ENCODE measurements around the gene DDX27. TPM values are rescaled to one million over a fixed set of nuclear protein-coding genes. Genes with fewer than 3 reads are reported as not detected.
A peak's percentile ranks its signal among the peaks of the same experiment; 100 is the strongest.
"Not testable (repeated sequence)": the region's sequence is repeated elsewhere in the genome, so short reads cannot be mapped to it uniquely, and the experiment has no call there.

DDX27 gene
- total RNA-seq, 1 donor from 2014 or later, result 54.0 TPM

DNA sequence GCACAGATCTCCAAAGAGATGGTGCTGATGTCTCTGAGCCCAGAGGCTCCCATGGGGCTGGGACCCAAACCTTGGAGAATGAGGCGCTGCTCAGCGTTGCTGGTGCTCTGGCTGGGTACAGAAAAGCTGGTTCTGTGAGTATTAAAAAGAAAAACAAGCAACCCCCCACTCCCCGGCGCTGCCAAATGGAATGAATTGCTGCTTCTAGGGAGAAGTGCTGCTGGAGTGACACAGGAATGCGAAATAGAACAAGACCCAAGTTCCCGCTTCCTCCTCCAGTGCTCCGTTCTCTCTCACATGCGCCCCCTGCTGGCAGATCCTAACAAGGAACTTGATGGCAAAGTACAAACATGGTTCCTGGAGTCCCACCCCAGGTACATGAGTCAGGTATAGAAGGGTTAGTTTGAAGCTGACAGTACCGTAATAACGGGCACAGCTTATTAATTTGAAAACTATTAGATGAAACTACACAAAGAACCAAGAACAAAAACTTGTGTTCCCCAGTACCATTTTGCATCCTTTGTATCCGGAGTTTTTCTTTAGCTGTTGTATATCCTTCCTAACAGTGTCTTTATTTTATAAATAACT lies 2.1 kb upstream of the DDX27 start:
- intact Hi-C loops (cut with micrococcal nuclease), result loop anchor here (1.0 to 5.0 kb wide), 2 partner anchors 84 to 170 kb away; partner anchors contain the start of gene CSE1L

DNA sequence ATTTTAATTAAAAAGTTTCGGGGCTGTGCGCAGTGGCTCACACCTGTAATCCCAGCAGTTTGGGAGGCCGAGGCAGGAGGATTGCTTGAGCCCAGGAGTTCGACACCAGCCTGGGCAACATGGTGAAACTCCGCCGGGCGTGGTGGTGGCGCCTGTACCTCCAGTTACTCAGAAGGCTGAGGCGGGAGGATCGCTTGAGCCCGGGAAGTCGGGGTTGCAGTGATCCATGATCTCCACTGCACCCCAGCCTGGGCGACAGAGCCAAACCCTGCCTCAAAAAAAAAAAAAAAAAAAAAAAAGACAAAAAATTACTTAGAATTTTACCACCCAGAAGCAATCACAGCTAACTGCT lies 501 bp upstream of the DDX27 start:
- intact Hi-C loops (cut with micrococcal nuclease), result loop anchor here (1.0 to 5.0 kb wide), 3 partner anchors 30 to 171 kb away; partner anchors contain the start of genes CSE1L and STAU1
- H3K27ac Mint-ChIP-seq, result peak overlapping the region; percentile 98
- peaks cover 25% of the 10 kb centered on the region for H3K36me3 Mint-ChIP-seq (ENCODE audit: low read depth)
- not testable (repeated sequence) for DNase-seq (ENCODE audit: low spot score); H3K27me3 Mint-ChIP-seq (ENCODE audit: low read depth); H3K9me3 Mint-ChIP-seq
- H3K4me3 Mint-ChIP-seq (ENCODE audit: low read depth), result peak overlapping the region; percentile 99
- H3K4me1 Mint-ChIP-seq (ENCODE audit: low read depth), result peaks cover 17% of the 10 kb centered on the region

More for the DNA sequence above, 2.1 kb upstream of the DDX27 start:
- DNase-seq (ENCODE audit: low spot score), result peak; percentile 82
- peak overlapping the region; percentile 42 for H3K27ac Mint-ChIP-seq
- no peaks in the 10 kb centered on the region for H3K27me3 Mint-ChIP-seq (ENCODE audit: low read depth)
- peaks cover 17% of the 10 kb centered on the region for H3K4me1 Mint-ChIP-seq (ENCODE audit: low read depth)
- peak overlapping the region; percentile 51 for H3K4me3 Mint-ChIP-seq (ENCODE audit: low read depth)
- H3K36me3 Mint-ChIP-seq (ENCODE audit: low read depth), result peaks cover 14% of the 10 kb centered on the region
- no peaks in the 10 kb centered on the region for H3K9me3 Mint-ChIP-seq

DNA sequence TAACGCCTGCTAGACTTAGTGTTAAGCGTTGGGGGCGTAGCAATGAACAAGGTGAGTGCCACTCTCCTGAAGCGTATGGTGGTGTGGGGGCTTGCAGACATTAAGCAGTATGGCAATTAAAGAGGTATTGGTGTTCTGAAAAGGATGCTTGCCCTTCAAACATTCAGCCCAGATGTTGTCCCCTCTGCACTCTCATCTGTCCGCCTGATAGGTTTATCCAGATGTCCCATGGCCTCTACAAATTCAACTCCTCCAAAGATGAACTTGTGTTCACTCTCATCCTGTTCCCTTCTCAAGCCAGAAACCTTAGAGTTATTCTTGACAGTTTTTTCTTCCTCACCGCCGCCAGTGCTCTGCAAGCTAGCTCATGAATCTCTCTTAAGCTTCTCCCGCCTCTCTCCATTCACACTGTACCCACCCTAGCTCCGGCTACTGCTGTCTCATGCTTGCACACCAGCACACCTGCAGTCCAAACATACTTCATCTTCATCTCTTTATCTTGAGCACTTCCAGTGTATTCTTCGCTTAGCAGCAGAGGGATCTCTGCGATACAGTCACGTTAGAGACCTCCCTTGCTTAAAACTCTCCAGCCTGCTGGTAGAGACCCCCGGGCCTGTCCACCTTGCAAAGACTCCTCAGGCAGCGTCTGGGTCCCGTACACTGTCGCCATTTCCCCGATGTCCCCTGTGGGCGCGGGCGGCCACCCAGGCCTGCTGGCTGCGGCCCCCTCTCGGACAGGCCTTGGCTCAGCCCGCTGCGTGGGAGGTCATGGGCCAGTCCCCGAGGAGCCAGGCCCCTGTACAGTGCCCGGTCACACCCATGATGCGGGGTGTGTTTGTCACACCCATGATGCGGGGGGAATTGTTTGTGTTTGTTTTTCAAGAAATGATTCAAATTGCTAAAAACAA lies 962 bp downstream of the DDX27 start:
- peaks cover 17% of the 10 kb centered on the region for H3K4me1 Mint-ChIP-seq (ENCODE audit: low read depth)
- H3K27ac Mint-ChIP-seq, result peak overlapping the region; percentile 98
- peaks cover 37% of the 10 kb centered on the region for H3K36me3 Mint-ChIP-seq (ENCODE audit: low read depth)
- no peaks in the 10 kb centered on the region for H3K27me3 Mint-ChIP-seq (ENCODE audit: low read depth)
- no peak for DNase-seq (ENCODE audit: low spot score)
- H3K4me3 Mint-ChIP-seq (ENCODE audit: low read depth), result peak overlapping the region; percentile 99
- intact Hi-C loops (cut with micrococcal nuclease), result loop anchor here (1.0 to 5.0 kb wide), 3 partner anchors 32 to 173 kb away; partner anchors contain the start of genes CSE1L and STAU1
- H3K9me3 Mint-ChIP-seq, result no peaks in the 10 kb centered on the region

DNA sequence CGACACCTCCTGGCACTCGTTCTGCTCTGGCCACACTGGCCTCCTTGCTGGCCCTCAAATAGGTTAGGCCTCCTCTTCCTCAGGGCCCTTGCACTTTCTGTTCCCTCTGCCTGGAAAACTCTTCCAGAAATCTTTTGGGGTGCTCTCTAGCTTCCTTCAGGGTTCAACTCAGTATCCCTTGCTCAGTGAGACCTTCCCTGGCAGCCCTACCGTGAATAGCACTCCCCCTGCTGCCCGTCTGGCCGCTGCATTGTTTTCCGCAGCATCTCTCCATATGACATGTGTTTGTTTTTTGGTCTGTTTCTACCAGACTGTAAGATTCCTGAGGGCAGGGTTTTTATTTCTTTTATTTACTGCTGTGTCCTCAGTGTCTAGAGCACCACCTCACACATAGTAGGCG lies 6.7 kb downstream of the DDX27 start:
- Mint-ChIP-seq H3K4me3 (ENCODE audit: low read depth) (no peak overlapping the region), H3K27me3 (ENCODE audit: low read depth) (no peaks in the 10 kb centered on the region), H3K36me3 (ENCODE audit: low read depth) (peaks cover 80% of the 10 kb centered on the region), H3K9me3 (no peaks in the 10 kb centered on the region), H3K27ac (no peak overlapping the region), H3K4me1 (ENCODE audit: low read depth) (no peaks in the 10 kb centered on the region)
- no peak for DNase-seq (ENCODE audit: low spot score)
- intact Hi-C loops (cut with micrococcal nuclease), result no loop called here

DNA sequence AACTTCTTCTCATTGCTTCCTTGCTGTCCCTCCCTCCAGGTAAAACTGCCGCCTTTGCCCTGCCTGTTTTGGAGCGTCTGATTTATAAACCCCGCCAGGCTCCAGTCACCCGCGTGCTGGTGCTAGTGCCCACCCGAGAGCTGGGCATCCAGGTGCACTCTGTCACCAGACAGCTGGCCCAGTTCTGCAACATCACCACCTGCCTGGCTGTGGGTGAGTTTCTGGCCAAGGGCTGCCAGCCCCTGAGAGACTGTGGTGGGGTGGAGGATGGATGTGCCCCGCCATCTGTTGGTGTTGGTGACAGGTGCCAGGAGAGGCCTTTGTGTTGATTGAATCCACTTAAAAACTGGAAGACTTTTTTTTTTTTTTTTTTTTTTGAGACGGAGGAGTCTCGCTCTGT lies 9.5 kb downstream of the DDX27 start:
- H3K4me1 Mint-ChIP-seq (ENCODE audit: low read depth), result no peaks in the 10 kb centered on the region
- H3K4me3 Mint-ChIP-seq (ENCODE audit: low read depth), result no peak overlapping the region
- H3K27me3 Mint-ChIP-seq (ENCODE audit: low read depth), result no peaks in the 10 kb centered on the region
- DNase-seq (ENCODE audit: low spot score), result no peak
- H3K9me3 Mint-ChIP-seq, result no peaks in the 10 kb centered on the region
- peaks cover 72% of the 10 kb centered on the region for H3K36me3 Mint-ChIP-seq (ENCODE audit: low read depth)
- intact Hi-C loops (cut with micrococcal nuclease), result no loop called here
- no peak overlapping the region for H3K27ac Mint-ChIP-seq

DNA sequence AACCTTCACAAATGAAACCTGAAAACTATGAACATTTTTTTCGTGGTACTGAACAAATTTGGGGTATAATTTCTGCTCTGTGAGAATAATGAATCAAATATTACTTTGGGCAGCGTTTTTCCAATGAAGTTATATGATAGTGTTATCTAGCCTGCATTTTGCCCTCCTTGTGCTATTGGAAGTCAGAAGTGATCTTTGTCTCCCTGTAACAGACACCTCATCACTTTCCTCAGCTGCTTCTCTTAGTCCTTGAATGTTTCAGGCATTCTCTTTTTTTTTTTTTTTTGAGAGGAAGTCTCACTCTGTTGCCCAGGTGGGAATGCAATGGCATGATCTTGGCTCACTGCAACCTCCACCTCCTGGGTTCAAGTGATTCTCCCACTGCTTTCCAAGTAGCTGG lies 10.2 kb downstream of the DDX27 start:
- H3K27ac Mint-ChIP-seq, result no peak overlapping the region
- intact Hi-C loops (cut with micrococcal nuclease), result no loop called here
- H3K36me3 Mint-ChIP-seq (ENCODE audit: low read depth), result peaks cover 73% of the 10 kb centered on the region
- no peaks in the 10 kb centered on the region for H3K4me1 Mint-ChIP-seq (ENCODE audit: low read depth)
- H3K27me3 Mint-ChIP-seq (ENCODE audit: low read depth), result no peaks in the 10 kb centered on the region
- no peaks in the 10 kb centered on the region for H3K9me3 Mint-ChIP-seq
- no peak overlapping the region for H3K4me3 Mint-ChIP-seq (ENCODE audit: low read depth)
- no peak for DNase-seq (ENCODE audit: low spot score)

DNA sequence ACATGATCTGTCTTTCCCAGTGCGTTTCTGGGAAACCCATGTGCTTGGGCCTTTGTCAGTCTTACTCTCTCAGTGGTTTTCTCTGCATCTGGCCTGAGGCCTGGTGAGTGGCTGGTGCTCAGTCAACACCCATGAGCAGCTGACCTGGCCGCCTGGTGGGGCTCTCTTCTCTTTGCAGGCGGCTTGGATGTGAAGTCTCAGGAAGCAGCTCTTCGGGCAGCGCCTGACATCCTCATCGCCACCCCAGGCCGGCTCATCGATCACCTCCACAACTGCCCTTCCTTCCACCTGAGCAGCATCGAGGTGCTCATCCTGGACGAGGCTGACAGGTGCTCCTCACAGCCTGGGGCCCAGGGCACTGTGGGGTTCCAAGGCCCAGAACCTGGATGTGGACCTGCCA lies 10.8 kb downstream of the DDX27 start:
- Mint-ChIP-seq H3K27ac (no peak overlapping the region), H3K36me3 (ENCODE audit: low read depth) (peaks cover 73% of the 10 kb centered on the region), H3K4me1 (ENCODE audit: low read depth) (no peaks in the 10 kb centered on the region), H3K4me3 (ENCODE audit: low read depth) (no peak overlapping the region), H3K9me3 (no peaks in the 10 kb centered on the region), H3K27me3 (ENCODE audit: low read depth) (no peaks in the 10 kb centered on the region)
- intact Hi-C loops (cut with micrococcal nuclease), result no loop called here
- DNase-seq (ENCODE audit: low spot score), result no peak

DNA sequence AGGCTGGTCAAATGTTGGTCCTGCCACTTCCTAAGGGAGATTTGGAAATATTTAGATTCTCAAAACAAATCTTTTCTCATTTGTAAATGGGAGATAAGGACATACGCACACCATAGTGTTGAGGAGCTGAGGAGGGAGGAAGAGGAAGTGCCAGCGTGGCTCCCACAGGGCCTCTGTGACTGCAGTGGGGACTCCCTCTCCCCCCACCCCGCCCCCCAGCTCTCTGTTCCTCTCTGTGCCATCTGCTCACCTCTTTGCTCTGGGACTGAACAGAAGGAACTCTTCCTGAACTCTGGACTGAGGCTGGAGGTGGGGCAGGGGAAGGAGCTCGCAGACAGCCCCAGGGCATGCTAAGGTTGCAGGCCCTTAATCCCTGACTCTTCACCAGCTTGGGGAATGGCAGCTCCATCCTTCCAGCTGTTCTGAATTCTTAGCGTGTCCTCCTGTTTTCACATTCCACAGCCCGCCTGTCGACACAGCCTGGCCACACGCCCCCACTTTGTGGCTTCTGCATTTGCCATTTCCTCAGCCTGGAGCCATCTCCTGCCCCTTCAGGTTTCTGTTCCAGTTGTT lies 11.4 kb downstream of the DDX27 start:
- H3K36me3 Mint-ChIP-seq (ENCODE audit: low read depth), result peaks cover 73% of the 10 kb centered on the region

DNA sequence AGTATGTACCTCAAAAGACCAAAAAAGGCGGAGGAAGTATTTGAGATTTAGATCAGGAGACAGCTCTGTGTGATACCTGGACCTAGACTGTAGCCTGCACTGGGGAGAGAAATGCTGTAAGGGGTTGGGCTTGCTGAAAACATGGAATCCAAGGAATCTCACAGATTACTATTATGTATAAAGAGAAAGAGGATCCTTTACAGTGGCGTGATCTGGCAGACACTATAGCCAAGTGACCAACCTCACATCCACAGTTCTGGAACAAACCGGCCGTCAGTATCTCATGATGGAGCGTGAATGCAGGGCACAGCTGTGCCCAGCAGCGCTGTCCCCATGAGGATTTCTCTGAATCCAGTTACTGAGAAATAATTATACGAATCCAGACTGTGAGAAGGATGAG lies 12.3 kb downstream of the DDX27 start:
- intact Hi-C loops (cut with micrococcal nuclease), result no loop called here
- Mint-ChIP-seq H3K4me1 (ENCODE audit: low read depth) (no peaks in the 10 kb centered on the region), H3K4me3 (ENCODE audit: low read depth) (no peak overlapping the region), H3K27me3 (ENCODE audit: low read depth) (no peaks in the 10 kb centered on the region), H3K9me3 (no peaks in the 10 kb centered on the region), H3K27ac (no peak overlapping the region), H3K36me3 (ENCODE audit: low read depth) (peaks cover 71% of the 10 kb centered on the region)
- DNase-seq (ENCODE audit: low spot score), result no peak

More for the DNA sequence above, 11.4 kb downstream of the DDX27 start:
- intact Hi-C loops (cut with micrococcal nuclease), result no loop called here
- H3K4me3 Mint-ChIP-seq (ENCODE audit: low read depth), result no peak overlapping the region
- peak overlapping the region; percentile 31 for H3K27ac Mint-ChIP-seq
- DNase-seq (ENCODE audit: low spot score), result no peak
- H3K9me3 Mint-ChIP-seq, result no peaks in the 10 kb centered on the region
- no peaks in the 10 kb centered on the region for H3K27me3 Mint-ChIP-seq (ENCODE audit: low read depth)
- H3K4me1 Mint-ChIP-seq (ENCODE audit: low read depth), result no peaks in the 10 kb centered on the region

DNA sequence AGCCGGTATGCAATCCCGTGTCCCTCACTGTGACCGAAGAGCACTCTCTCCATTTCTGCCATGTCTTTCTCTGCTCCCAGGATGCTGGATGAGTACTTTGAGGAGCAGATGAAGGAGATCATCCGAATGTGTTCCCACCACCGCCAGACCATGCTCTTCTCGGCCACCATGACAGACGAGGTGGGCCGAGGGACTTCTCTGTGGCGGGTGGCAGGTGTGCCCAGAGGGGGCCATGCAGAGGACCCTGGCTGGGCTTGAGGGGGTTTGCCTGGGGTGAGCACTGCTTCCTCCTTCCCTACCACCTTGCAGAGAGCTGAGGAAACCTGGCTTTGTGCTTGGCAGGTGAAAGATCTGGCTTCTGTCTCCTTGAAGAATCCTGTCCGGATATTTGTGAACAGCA lies 14.0 kb downstream of the DDX27 start:
- Mint-ChIP-seq H3K4me1 (ENCODE audit: low read depth) (no peaks in the 10 kb centered on the region), H3K4me3 (ENCODE audit: low read depth) (no peak overlapping the region), H3K36me3 (ENCODE audit: low read depth) (peaks cover 70% of the 10 kb centered on the region), H3K27ac (no peak overlapping the region), H3K9me3 (no peaks in the 10 kb centered on the region), H3K27me3 (ENCODE audit: low read depth) (no peaks in the 10 kb centered on the region)
- intact Hi-C loops (cut with micrococcal nuclease), result no loop called here
- DNase-seq (ENCODE audit: low spot score), result no peak

DNA sequence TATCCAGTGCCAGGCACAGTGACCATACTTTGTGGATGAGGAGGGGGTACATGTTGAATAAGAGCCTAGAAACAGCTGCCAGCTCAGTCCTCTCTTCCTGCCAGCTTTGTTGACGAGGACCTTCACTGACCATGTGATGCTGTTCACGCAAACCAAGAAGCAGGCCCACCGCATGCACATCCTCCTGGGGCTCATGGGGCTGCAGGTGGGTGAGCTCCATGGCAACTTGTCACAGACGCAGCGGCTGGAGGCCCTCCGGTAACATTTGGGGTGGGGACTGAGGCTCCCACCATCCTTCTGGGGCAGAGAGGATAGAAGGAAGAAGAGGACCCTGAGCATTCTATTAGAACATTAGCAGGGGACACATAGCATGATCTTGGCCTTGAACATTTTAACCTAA lies 15.6 kb downstream of the DDX27 start:
- no peak overlapping the region for H3K27ac Mint-ChIP-seq
- no peaks in the 10 kb centered on the region for H3K4me1 Mint-ChIP-seq (ENCODE audit: low read depth)
- DNase-seq (ENCODE audit: low spot score), result no peak
- no peaks in the 10 kb centered on the region for H3K27me3 Mint-ChIP-seq (ENCODE audit: low read depth)
- H3K9me3 Mint-ChIP-seq, result no peaks in the 10 kb centered on the region
- intact Hi-C loops (cut with micrococcal nuclease), result no loop called here
- H3K36me3 Mint-ChIP-seq (ENCODE audit: low read depth), result peaks cover 69% of the 10 kb centered on the region
- no peak overlapping the region for H3K4me3 Mint-ChIP-seq (ENCODE audit: low read depth)

DNA sequence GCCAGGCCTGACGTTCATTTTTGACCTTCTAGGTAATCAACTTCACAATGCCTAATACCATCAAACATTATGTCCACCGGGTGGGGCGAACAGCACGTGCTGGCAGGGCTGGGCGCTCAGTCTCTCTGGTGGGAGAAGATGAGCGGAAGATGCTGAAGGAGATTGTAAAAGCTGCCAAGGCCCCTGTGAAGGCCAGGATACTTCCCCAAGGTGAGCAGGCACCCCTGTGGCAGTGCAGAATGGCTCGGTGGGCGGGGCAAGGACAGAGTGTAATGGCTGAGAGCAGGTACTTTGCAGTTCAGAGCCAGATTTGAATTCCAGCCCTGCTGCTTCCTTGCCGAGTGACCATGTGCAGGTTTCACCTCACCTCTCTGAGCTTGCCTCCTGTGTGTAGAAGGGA lies 17.1 kb downstream of the DDX27 start:
- intact Hi-C loops (cut with micrococcal nuclease), result no loop called here
- Mint-ChIP-seq H3K4me3 (ENCODE audit: low read depth) (no peak overlapping the region), H3K4me1 (ENCODE audit: low read depth) (no peaks in the 10 kb centered on the region), H3K27me3 (ENCODE audit: low read depth) (no peaks in the 10 kb centered on the region), H3K27ac (no peak overlapping the region), H3K36me3 (ENCODE audit: low read depth) (peaks cover 69% of the 10 kb centered on the region), H3K9me3 (no peaks in the 10 kb centered on the region)
- DNase-seq (ENCODE audit: low spot score), result no peak

DNA sequence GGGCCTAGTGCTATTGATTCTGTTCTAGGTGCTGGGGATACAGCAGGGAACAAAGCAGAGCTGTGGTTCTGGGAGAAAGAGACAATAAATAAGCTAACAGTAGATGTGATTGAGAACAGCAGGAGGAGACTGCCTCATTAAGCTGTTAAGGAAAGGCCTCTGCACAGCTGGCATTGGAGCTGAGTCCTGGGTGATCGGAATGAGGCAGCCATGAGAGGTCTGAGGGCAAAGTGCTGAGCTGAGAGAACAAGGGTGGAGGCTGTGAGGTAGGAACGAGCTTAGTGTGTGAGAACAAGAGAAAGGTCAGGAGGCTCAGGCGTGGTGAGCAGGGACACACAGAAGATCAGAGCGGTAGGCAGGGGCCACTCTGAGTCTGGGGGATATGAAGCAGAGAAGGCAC lies 18.3 kb downstream of the DDX27 start:
- no peak overlapping the region for H3K27ac Mint-ChIP-seq
- no peak overlapping the region for H3K4me3 Mint-ChIP-seq (ENCODE audit: low read depth)
- H3K9me3 Mint-ChIP-seq, result no peaks in the 10 kb centered on the region
- no peaks in the 10 kb centered on the region for H3K27me3 Mint-ChIP-seq (ENCODE audit: low read depth)
- no peak for DNase-seq (ENCODE audit: low spot score)
- peaks cover 77% of the 10 kb centered on the region for H3K36me3 Mint-ChIP-seq (ENCODE audit: low read depth)
- H3K4me1 Mint-ChIP-seq (ENCODE audit: low read depth), result no peaks in the 10 kb centered on the region
- intact Hi-C loops (cut with micrococcal nuclease), result no loop called here
